HG02642 (cell line): ENCODE data around the gene SPHKAP.
"Not testable (repeated sequence)": the region's sequence is repeated elsewhere in the genome, so short reads cannot be mapped to it uniquely, and the experiment has no call there.

Source experiments
- ATAC-seq: cut with Tn5 transposase; IDR thresholded peaks from one replicate; pipeline ENCODE4 v1.9.1; 2021; ENCODE audit warnings: mild to moderate bottlenecking; ENCODE audit not compliant: unreplicated experiment, poor library complexity

Gene SPHKAP

DNA sequence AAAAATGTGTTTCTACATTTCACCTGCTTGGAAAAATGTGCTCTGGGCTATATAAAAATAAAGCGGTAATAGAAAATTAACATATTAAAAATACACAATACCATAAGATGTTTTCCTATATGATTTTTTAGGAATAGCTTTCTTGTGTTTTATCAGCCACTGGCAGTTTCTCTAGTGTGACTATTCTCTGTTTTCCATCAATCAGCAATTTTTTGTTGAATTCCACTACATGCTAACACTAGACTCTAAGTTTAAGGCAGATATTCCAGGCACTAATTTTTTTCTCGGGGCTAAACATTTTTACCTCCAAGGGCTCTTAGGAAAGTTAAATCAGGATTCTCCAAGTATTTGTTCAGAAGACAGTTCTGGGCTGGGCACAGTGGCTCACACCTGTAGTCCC is 140.5 kb downstream of the SPHKAP start:
- no peak for ATAC-seq

DNA sequence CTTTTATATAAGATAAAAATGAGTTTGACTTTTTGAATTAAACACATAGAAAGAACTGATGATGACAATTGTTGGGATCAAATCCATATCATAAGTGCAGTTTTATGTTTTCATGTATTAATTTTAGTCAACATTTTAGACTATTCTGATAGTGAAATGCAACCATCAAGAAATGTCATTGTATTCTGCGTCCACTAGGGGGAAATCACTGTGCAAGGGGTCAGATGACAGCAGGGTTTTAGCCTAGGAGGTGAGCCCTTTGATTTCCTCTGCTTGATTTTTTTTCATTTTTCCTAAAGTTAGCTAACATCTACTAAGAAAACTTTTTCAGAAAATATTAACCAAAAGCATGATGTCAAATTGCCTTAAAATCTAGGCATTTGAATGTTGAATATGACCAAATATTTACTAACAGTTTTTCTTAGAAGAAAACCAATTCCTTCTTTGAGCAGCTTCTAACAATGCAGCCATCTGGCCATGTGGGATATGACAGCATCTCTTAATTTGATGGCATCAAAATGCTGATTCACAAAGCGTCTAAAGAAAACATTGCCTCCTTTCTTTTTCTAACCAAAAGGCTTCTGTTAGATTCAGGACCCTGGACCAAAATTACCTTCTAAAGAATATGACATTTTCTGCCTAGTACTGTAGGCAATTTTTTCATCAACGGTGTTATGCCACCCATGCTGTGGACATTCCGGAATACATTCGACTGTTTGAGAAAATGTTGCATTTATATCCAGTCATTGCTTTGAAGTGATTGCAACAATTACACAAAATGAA is 141.5 kb downstream of the SPHKAP start:
- peak; percentile 89 for ATAC-seq

DNA sequence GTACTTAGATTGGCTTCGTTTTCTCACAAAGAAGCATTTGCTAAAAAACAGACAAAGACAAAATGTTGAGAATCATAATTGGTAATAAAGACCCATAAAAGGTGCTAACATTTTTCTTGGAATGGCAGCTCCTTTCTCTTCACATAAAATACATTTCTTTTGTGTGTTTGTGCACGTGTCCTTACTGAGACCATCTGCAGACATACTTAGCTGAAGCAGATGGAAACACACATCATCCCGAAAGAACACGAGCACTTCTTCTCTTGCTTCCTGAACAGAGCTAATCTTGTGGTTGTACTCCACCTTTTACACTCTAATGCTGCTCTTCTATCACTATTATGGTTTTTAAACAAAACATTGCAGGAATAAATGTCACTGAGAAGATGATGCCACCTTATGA is 142.5 kb downstream of the SPHKAP start:
- ATAC-seq = no peak

DNA sequence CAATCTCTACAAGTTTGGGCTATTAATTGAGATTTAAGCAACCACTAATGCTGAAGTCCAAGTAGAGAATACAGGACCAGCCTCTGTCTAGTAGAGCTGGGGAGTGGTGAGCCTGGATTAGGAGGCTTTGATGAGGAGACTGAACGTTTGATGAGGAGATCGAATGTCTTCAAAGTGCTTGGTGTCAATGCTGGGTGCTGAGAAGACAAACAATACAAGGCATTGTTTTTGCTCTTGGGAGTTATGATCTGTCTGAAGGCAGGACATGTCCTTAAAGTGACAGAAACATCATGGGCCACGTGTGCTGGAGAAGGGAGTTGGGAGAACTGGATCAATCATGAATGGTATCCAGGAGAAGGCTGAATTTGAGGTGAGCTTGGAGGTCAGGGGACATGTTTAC is 143.6 kb downstream of the SPHKAP start:
- ATAC-seq = no peak

DNA sequence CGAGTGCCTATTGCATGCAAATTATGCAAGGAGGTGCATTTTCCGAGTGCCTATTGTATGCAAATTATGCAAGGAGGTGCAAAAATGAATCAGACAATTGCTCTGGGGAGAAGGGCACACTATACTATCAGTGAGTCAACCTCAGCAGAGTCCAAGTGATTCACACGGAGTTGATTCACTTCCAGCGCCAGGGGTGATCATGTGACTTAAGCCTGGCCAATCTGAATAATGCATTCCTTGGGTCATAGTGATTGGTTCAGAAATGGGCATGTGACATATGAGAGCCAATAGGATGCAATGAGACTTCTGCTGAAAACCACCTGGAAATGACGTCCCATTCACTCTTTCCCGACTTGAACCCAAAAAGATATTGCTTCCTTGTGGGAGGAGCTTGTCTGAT is 157.9 kb downstream of the SPHKAP start:
- no peak for ATAC-seq

DNA sequence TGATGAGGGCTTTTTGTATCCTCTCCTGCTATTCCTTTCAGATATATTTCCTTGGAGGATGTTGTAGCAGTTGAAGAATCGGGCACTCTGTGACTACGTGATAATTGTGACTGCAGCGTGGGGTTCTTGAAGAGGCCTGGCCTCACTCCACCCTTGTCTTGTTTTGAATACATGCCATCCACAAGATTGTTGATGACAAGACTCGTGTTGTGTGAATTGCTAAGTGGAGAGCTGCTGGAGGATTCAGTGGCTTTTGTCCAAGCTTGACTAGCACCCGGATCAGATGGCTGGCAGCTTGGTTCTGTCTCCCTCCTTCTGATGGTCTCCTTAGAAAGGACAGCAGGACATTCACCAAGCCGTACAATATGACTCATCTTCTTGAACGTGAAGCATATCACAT is 163.2 kb downstream of the SPHKAP start:
- no peak for ATAC-seq

DNA sequence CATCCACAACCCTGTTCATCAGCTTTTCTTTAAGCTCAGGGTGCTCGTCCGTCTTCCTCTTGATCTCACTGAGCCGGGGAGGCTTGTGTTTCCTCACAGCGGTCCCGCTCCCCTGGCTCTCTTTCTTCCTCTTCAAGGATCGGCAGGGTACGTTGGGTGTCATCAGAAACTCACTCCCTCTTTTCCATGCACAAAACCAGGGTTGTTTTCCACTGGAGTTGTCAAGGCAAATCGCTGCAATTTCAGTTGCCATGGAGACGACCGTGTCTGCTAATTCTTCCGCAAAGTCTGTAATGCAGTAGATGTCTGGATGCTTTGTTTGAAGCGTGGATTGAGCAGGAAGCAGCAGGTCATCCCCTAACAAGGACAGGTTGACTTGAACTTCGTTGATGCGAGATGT is 163.7 kb downstream of the SPHKAP start:
- ATAC-seq = no peak

DNA sequence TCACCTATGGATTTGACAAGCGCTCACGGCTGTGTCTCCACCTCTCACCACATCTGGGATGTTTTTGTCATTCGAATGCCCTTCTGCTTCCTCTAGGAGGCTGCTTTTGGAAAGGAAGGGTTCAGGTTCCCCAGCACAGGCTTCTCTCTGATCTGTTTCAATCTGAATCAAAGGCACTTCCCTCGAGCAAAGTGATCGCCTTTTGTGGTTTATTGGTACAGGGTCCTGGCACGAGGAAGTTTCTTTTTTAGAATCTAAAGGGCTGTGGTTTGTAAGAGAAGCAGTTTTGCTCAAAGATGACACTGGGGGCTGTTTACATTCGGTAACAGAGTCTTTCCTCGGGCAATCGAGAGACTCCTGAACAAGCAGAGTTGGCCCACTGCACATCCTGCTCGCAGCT is 165.1 kb downstream of the SPHKAP start:
- no peak for ATAC-seq

DNA sequence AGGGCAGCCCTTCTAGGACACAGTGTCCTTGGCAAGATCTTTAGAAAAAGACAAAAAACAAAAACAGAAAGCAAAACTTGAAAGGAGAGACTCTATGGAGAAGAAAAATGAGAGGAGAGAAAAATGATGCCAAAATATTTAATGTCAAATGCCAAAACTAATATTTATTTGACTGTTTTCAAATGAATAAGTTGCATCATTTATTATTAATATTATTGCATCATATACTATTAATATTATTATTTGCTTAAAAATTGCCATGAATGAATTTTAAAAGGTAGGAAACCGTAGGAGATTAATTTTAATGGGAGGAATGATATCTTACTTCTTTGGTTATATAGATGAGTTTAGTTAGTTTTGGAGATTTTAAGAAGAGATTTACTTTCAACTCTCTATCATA is 165.7 kb downstream of the SPHKAP start:
- ATAC-seq = no peak

DNA sequence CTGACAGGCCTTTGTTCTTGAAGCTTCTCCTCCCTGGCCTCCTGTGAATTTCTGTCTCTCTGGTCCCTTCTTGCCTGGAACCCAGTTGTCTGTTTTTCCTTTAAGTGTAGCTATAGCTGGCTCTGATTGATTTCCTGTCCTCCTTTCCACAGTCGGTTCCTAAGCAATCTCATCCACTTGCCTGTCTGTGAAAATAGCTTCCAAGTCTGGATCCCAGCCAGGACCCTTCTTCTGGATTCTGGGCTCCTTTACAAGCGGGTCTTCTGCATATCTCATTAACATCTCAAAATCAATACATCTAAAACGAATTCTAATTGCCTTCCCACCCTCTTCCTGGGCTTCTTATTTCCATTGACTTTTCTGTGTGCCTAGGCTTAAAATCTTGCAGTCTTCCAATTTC is 185.1 kb downstream of the SPHKAP start:
- no peak for ATAC-seq

DNA sequence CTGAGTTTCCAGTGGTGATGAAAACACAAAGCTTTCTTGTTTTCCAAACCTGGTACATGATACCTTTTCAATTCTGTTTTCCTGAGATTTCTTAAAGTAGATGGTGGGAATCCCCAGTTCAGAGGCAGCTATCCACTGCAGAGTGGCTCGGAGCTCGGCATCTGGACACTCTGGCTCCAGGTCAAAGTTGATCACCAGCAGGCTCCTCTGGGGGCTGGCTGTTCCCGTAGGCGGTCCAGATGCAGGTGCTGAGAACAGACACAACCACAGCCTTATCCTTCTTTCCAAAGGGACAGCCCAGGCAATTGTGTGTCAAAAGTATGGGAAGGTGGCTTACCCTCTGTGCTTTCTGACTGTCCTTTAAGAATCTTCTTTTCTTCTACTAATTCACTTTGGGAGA is 190.6 kb downstream of the SPHKAP start:
- ATAC-seq = no peak

DNA sequence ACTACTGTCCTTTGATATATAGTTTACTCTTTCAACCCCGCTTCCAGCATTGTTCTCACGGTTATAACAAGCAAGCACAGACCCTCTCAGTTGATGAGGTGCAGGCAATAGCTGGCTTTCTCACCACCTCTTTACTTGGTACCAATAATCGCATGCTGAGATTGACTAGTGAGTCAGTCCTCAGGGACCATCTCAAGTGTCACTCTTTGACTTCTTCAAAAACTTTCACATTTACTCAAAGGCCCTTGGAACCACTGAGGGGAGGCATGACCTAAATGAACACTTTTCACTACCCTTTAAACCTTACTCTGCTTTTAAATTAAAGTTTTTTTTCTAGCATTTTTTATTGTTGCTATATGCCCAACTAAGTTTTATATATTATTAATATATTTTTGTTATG is 208.2 kb downstream of the SPHKAP start:
- no peak for ATAC-seq

DNA sequence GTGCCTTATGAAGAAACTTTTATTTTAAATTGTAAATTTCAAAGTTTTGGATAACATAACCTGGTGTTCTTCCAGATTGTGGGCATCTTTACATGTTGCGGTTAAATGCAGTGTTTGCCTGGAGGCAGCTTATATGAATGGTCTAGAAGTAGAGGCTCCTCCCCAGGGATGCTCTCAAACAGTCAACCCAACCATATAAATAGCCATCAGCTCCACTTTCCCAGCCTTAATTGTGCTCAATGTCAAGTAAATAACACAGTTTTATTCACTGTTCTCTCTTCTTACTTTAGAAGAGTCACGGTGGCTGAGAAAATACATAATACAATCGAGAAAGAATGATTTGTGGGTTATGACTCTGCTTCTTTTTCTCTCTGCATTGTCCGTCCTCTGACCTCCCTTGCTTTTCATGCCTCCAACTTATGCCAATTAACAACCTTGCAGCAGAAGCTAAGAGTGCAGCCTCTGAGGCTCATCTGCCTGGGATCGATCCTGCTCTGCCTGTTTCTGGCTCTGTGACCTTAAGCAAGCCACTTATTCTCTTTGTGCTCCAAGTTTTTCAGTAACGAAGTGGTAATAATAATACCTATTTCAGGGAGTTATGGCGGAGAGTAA is 209.8 kb downstream of the SPHKAP start:
- ATAC-seq = no peak

DNA sequence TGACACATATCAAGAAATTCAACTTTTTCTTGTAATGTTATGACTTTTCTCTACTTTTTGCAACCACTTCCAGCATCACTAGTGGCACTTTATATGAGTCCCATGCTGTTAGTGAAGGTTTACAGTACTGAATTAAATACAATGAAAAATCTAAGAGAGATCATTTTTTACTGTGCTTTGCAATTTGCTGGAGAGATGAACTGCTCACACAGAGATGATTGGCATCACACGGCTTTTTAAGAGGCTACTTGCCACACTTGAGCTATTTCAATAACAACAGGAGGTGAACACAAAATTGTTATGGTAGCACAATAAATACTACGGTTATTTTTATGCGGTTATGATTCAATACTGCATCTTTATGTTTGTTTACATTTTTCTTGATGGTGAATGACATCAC is 221.2 kb downstream of the SPHKAP start:
- ATAC-seq = no peak

DNA sequence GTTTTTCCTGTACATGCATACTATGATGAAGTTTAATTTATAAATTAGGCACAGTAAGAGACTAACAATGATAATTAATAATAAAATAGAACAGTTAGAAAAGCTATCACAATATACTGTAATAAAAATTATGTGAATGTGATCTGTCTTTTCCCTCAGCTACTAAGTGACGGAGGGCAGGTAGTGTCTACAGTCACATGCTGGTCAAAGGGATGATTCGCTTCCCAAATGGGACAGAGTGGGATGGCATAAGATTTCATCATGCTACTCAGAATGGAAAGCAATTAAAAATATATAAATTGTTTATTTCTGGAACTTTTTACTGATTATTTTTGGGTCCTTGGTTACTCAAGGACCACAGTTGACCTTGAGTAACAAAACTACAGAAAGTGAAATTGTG is 238.5 kb downstream of the SPHKAP start:
- no peak for ATAC-seq

DNA sequence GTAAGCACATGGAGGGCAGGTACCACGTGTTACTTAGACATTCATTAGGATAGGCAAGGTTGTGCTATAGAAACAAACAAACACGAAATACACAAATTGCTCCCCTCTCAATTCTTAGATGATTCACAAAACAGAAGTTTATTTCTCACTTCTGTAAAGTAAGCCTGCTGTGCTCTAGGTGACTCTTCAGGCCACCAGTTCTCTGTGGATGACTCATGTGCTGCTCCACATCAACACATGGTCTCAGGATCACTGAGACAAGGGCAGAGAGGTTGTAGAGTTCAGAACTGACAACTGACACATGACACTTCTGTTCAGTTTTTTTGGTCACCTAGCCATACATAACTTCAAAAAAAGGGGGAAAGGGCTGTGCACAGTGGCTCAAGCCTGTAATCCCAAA is 239.5 kb downstream of the SPHKAP start:
- ATAC-seq = no peak

DNA sequence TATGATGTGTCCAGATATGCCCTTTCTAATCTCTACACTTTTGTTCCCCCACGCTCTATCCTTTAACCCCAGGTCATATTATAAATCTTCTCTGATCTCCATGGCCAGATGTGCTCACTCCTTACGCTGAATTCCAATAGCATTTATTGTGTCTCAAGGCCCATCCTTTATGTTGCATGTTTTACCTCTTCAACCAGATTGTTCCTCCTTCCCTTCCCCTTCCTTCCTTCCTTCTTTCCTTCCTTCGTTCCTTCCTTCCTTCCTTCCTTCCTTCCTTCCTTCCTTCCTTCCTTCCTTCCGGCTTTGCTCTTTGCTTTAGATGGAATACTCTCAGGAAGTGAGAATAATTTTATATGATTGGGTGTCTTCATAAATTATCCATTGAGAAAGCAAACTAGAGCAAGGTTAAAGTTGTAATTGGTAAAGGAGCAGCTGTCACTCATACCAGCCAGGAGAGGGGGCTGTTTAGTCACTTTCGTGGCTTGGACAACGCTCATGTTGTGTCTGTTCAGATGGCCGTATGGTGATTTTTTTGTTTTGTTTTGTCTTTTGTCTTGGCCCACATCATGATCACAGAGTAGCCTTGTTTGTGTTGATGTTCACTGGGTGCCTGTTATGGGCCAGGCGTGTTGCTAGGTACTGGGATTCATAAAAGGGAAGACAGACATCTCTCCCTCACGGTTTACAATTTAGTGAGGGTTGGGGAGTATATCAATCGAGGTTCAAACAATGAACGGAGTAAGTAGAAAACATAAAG is 242.0 kb downstream of the SPHKAP start:
- peak; percentile 49 for ATAC-seq

DNA sequence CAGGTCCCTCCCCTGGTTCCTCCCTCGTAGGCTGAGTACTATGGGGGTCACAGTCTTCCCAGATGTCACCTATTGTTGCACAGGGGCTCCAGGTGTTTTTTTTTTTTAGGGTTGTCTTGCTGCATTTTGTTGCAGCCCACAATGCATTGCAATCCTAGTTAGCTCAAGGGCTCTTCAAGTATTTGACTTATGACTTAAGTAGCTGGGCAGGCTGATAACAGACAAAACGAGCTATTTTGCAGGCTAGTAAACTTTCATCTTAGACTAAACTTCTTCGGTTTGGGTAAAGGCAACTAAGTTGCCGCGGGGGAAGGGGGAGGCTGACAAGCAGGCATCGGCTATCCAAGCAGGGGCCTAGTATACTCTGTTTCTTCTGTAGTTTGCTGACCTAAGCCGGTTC is 245.2 kb downstream of the SPHKAP start:
- not testable (repeated sequence) for ATAC-seq

DNA sequence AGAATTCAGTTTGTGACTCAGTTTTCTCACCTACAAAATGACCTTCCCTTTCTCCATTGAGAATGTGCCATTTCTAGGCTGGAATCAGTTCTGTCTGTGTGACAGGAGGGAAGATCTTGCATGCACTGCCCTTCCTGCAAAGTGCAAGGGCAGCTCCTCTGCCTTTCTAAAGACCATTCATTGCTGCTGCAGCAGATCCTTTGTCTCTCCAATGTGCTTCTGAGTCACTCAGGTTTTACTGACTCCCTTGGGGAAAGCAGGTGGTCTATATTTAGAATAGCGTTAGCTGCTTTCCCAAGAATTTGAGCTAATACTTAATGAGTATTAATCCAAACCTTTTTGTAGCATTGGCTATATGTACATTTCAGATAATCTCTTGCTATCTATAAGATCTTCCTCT is 247.6 kb downstream of the SPHKAP start:
- ATAC-seq = no peak

DNA sequence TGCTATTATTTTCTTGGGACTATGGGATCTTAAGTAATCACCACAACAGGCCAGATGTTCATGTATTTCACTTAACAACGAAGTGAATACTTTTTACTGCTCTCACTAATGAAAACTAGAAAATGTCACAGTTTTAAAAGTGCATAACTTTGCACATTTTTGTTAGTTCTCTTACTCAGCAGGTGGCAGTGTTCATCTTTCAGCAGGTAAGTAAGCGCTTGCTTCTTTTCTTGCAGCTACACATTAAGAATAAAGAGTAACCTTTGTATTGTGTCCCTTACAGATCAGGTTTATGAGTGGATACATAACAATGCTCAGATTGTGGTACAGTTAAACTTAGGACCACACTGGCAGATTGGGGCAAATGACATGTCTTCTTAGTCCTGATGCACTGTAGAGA is 249.1 kb downstream of the SPHKAP start:
- no peak for ATAC-seq

DNA sequence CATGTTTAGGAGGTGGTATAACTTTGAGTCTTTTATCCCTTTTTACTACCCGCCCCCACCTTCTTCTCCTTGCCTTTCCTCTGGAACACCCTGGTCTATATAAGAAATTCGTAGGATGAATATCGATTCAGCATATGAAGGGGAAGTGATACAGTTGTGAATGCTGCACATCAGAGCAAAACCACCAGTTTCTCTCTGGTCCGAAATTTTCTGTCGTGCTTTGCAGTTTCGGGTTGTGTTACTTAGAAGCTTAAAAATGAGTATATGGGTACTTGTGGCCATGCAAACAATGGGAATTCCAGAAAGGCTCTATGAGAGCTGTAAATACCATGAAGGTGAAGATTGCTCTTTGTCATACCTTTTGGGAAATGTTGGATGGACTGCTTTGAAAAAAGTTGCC is 249.5 kb downstream of the SPHKAP start:
- no peak for ATAC-seq
